NCI-H1048 (cell line): ENCODE results near the gene KRT4.

Experiments used
- DNase-seq: peaks from one replicate; lab custom pipeline; 2025; lab: John Stamatoyannopoulos, UW

Gene KRT4

GRCh38 chr12:52792185-52793029, 21.5 kb downstream of the KRT4 start:
- no peak for DNase-seq

- no peak for DNase-seq
Observed at GRCh38 chr12:52791271-52792184, 22.4 kb downstream of the KRT4 start.

GRCh38 chr12:52790427-52791270, 23.3 kb downstream of the KRT4 start:
- DNase-seq, result no peak

- no peak for DNase-seq
Observed at GRCh38 chr12:52789637-52790426, 24.1 kb downstream of the KRT4 start.

- no peak for DNase-seq
Observed at GRCh38 chr12:52788876-52789636, 24.9 kb downstream of the KRT4 start.

GRCh38 chr12:52788192-52788875, 25.6 kb downstream of the KRT4 start:
- no peak for DNase-seq

- no peak for DNase-seq
Observed at GRCh38 chr12:52787324-52788191, 26.4 kb downstream of the KRT4 start.

GRCh38 chr12:52784909-52785308, 29.0 kb downstream of the KRT4 start:
- no peak for DNase-seq

GRCh38 chr12:52783563-52784316, 30.2 kb downstream of the KRT4 start:
- no peak for DNase-seq

GRCh38 chr12:52782502-52782901, 31.4 kb downstream of the KRT4 start:
- DNase-seq, result no peak

GRCh38 chr12:52781399-52782082, 32.4 kb downstream of the KRT4 start:
- no peak for DNase-seq

- DNase-seq, result no peak
Observed at GRCh38 chr12:52779914-52780313, 34.0 kb downstream of the KRT4 start.

- DNase-seq, result no peak
Observed at GRCh38 chr12:52778833-52779232, 35.1 kb downstream of the KRT4 start.

GRCh38 chr12:52777566-52777965, 36.4 kb downstream of the KRT4 start:
- DNase-seq, result no peak

GRCh38 chr12:52776913-52777395, 37.0 kb downstream of the KRT4 start, which contains the start of gene KRT76:
KRT76 (minus strand) TSS chr12:52777345; CDS start chr12:52777291, 54 bp downstream.
- DNase-seq, result no peak

GRCh38 chr12:52776435-52776834, 37.5 kb downstream of the KRT4 start:
- no peak for DNase-seq

- no peak for DNase-seq
Observed at GRCh38 chr12:52774629-52775250, 39.2 kb downstream of the KRT4 start.
